Measurements from ENCODE around the gene TCF25.
"Not testable (repeated sequence)": the region's sequence is repeated elsewhere in the genome, so short reads cannot be mapped to it uniquely, and the experiment has no call there.

Gene TCF25

GRCh38 chr16:89920723-89921122 is 47.3 kb downstream of the TCF25 start:
- DNase-seq, result no peak

GRCh38 chr16:89921131-89921701 is 47.8 kb downstream of the TCF25 start:
- no peak for DNase-seq

DNA sequence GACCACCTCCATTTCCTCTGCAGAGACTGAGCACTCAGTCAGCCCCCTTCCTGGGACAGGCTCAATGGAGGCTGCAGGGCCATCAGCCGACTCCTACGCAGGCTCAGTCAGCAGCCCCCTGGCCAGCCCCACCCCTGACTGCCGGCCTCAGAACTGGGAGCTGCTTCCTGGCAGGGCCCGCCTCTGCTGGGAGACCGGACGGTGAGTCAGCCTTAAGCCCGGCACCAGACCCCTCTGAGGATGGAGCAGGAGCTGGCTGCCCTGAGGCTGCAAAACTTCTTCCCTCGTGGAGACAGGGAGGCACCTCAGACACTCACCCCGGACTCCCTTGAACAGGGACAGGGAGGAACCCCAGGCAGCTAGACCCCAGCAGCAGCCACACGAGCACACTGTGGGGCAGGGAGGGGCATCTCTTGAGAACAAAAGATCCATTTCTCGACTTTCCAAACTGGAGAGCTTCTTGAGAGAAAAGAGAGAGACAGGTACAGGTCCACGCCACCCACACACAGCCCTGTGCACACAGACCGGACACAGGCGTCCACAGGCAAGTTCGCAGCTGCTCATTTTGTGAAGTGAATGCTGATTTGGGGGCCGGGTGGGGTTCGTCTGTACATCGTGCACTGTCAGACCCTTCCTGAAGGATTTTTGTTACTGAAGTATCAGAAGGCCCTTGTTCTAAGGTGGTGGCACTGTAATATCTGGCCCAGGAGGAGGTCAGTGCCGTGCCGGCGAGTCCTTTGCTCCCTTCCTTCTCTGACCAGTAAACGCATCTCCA is 48.5 kb downstream of the TCF25 start:
- peak in 10 of 14 donors; percentile 11 to 88 (median 40) for DNase-seq

GRCh38 chr16:89922477-89922883 is 49.1 kb downstream of the TCF25 start:
- peak in 9 of 14 donors; percentile 20 to 88 (median 38) for DNase-seq

DNA sequence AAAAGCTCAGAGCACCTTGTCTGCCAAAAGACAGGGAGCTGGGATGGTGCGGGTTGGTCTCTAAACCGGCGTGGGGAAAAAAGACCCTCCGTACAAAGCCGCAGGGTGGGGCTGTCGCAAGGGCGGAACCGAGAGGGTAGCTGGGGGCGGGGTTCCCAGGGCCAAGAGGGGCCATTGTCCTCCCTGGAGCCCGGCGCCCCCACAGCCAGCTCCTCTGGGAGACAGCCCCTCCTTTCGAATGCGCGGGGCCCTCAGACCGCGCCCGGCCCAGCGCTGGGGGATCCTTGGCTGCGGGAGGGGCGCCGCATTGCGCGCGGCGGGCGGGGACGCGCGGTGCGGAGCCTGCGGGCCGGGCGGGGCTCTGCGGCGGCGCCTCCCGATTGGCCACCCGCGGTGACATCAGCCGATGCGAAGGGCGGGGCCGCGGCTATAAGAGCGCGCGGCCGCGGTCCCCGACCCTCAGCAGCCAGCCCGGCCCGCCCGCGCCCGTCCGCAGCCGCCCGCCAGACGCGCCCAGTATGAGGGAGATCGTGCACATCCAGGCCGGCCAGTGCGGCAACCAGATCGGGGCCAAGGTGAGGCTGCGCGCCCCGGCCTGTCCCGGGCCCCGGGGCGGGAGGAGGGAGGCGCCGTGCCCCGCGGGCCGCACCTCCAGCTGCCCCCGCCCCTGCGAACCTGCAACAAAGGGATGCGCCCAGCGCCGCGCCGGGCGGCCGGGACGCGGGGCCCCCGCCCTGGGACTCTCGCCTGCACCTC is 49.7 kb downstream of the TCF25 start, which contains the start of gene TUBB3:
TUBB3 (plus strand) TSS at position 459 of the 756 bp plus-strand sequence; CDS start at position 519, 60 bp downstream.
- peak in 12 of 14 donors; percentile 14 to 79 (median 54) for DNase-seq

- peak in 3 of 14 donors; percentile 19 to 42 (median 22) for DNase-seq
Measured at GRCh38 chr16:89923640-89924296, 50.4 kb downstream of the TCF25 start.

DNA sequence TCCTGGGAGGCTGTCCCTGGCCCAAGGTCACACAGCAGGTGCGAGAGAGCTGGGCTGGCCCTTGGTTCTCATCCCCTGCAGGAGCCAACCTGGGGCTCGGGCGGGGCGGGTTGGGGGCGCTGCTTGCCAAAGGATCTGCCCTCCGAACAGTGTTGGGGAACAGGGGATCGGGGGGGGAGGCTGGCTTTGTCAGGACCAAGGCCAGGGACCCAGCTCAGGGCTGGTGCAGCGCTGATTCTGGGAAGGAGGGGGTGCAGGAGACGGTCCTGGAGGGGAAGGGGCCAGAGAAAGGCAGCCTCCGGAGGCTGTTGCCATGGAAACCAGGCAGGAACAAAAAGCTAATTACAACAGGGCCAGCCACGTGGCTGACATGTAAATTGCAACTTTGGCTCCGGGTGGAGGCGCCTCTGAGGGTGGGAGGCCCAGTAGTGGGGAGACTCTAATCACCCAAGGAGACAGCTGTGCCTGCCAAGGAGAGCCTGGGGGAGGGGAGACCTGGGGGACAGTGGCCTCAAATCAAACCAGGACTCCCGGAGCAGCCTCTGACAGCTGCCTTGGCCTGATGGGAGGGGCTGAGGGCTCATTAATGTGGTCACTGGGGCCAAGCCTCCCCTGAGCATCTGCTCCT is 51.0 kb downstream of the TCF25 start:
- peak in 9 of 14 donors; percentile 16 to 67 (median 37) for DNase-seq

DNA sequence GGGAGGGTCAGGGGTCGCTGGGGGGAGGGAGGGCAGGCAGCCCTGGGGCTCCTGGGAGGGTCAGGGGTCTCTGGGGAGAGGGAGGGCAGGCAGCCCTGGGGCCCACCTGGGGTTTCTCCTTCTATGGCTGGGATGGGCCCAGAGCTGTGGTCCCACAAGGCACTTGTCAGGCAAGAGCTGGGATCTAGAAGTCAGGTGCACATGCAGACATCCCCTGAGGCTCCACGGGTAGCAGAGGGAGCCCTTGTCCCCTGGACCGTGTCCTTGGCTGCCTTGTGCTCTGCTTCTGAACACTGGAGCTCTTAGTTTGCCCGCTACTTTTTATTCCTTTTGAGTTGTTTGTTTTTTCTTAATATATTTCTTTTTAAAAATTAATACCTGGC is 51.5 kb downstream of the TCF25 start:
- DNase-seq, result no peak

DNA sequence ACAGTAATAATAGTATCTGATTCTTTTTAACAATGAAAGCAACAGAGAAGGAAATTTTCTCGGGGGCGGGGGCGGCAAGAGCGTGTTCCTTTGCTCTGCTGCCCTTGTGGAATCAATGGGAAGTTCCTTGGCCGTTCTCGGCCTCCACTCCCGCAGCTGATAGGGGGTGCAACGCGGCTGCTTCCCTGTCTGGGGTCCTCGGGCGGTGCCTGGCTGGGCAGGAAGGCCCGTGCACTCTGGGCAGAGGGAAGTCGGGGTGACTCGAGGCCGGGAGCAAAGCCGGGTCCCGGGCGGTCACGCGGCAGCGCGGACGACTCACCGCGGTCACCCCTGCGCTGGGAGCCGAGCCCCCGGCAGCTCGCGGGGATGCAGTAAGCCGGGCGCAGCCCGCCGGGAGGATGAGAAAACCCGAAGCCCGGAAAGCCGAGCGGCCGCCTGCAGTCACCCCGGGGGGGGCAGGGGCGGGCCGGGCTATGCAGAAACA is 52.2 kb downstream of the TCF25 start:
- DNase-seq, result no peak

DNA sequence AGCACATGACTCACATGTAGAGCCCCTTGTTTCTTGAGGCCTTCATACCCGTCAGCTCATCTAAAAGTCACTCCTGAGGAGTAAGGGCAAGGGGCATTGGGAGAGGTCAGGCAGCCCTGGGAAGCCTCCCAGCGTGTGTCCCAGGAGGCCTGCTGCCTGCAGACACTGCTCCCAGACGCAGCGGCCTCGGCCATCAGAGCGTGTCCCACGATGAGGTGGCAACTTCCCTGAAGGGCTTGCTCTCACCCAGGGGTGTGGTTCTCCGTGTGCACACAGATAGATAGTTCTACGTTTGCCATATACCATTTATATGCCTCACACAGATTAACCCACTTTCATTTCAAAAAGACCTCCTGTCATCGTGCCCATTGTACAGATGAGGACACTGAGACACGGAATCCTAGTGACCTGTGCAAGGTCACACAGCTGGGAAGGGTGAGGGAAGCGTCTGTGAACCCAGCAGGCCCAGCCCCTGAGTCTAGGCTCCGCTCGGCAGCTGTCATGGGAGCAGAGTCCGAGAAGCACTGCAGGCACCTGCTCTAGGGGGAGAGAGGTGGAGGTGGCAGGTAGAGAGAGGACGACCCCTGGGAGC is 58.0 kb downstream of the TCF25 start:
- DNase-seq, result no peak

- no peak for DNase-seq
Measured at GRCh38 chr16:89931964-89932363, 58.6 kb downstream of the TCF25 start.

DNA sequence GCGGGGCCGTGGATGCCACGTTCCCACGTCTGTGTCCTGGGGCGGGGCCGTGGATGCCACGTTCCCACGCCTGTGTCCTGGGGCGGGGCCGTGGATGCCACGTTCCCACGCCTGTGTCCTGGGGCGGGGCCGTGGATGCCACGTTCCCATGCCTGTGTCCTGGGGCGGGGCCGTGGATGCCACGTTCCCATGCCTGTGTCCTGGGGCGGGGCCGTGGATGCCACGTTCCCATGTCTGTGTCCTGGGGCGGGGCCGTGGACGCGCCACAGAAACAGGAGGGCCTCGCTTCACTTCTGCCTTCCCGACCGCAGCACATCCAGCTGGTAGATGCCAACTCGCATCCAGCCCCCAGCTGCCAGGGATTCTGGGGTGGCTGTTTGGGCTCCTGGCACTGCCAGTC is 60.6 kb downstream of the TCF25 start:
- not testable (repeated sequence) for DNase-seq

DNA sequence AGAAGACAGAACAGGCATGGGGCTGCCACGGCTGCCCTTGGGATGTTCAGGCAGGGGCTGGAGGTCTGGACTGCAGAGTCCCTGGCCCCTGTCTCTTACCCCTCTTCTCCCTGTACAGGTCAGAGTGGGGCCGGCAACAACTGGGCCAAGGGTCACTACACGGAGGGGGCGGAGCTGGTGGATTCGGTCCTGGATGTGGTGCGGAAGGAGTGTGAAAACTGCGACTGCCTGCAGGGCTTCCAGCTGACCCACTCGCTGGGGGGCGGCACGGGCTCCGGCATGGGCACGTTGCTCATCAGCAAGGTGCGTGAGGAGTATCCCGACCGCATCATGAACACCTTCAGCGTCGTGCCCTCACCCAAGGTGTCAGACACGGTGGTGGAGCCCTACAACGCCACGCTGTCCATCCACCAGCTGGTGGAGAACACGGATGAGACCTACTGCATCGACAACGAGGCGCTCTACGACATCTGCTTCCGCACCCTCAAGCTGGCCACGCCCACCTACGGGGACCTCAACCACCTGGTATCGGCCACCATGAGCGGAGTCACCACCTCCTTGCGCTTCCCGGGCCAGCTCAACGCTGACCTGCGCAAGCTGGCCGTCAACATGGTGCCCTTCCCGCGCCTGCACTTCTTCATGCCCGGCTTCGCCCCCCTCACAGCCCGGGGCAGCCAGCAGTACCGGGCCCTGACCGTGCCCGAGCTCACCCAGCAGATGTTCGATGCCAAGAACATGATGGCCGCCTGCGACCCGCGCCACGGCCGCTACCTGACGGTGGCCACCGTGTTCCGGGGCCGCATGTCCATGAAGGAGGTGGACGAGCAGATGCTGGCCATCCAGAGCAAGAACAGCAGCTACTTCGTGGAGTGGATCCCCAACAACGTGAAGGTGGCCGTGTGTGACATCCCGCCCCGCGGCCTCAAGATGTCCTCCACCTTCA is 61.5 kb downstream of the TCF25 start:
- DNase-seq, result no peak

DNA sequence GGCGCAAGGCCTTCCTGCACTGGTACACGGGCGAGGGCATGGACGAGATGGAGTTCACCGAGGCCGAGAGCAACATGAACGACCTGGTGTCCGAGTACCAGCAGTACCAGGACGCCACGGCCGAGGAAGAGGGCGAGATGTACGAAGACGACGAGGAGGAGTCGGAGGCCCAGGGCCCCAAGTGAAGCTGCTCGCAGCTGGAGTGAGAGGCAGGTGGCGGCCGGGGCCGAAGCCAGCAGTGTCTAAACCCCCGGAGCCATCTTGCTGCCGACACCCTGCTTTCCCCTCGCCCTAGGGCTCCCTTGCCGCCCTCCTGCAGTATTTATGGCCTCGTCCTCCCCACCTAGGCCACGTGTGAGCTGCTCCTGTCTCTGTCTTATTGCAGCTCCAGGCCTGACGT is 62.2 kb downstream of the TCF25 start:
- DNase-seq, result not testable (repeated sequence)

GRCh38 chr16:89936034-89936433 is 62.6 kb downstream of the TCF25 start:
- no peak for DNase-seq

GRCh38 chr16:89936508-89936907 is 63.1 kb downstream of the TCF25 start:
- DNase-seq, result no peak

GRCh38 chr16:89936981-89937380 is 63.6 kb downstream of the TCF25 start:
- no peak for DNase-seq

DNA sequence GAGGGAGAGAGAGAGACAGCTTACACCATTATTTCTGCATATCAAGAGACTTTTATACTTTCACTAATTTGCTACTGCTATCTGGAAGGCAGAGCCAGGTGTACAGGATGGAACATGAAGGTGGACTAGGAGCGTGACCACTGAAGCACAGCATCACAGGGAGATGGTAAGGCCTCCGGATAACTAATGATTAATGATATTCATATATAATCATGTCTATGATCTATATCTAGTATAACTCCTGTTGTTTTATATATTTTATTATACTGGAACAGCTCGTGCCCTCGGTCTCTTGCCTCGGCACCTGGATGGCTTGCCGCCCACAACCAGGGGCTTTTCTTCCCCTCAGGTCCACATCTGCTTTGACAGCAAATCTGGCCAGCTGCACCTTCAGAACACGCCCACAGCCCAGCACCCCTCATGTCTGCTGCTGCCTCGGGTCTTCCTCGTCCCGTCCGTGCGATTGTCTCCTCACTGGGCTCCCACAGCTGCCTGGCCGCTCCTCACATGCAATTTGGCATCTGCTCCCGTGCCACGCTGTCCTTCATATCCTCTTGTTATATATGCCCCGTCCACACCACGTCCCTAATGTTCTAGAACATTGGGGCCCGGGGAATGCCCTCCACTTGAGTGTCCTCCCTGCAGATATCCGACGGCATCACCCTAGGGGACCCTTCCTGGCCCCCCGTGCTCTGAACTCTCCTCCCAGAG is 64.9 kb downstream of the TCF25 start:
- no peak for DNase-seq

GRCh38 chr16:89944773-89945172 is 71.4 kb downstream of the TCF25 start:
- DNase-seq, result no peak

GRCh38 chr16:89945654-89946053 is 72.3 kb downstream of the TCF25 start:
- no peak for DNase-seq

All from C1 segment of cervical spinal cord (tissue), 14 donors.